ENCODE measurements around the gene NCKAP5. TPM values are rescaled to one million over a fixed set of nuclear protein-coding genes. Genes with fewer than 3 reads are reported as not detected.

Gene NCKAP5
- total RNA-seq, 4 donors from 2014 or later: 0.03 to 0.55 (median 0.33) TPM

DNA sequence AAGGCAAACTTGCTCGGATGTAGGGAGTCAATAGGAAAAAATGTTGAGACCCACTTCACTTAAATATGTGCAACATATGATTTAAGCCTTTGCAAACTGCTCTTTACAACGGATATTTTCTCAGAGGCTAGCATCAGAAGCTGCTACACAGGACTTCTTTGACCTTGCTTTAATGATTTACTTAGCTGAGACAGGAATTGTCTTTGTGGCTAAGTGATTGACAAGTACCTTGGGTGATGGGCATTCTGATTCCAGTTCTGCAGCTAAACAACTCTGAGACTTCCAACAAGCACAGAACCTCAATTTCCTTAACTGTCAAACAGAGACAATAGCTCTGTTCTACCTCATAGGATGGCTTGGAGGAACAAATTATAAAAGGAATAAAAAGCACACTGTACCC is 150.2 kb downstream of the NCKAP5 start:
- intact Hi-C loops (cut with DNase I; ENCODE audit: low total_unique reads): no loop called here
- no peak for DNase-seq

DNA sequence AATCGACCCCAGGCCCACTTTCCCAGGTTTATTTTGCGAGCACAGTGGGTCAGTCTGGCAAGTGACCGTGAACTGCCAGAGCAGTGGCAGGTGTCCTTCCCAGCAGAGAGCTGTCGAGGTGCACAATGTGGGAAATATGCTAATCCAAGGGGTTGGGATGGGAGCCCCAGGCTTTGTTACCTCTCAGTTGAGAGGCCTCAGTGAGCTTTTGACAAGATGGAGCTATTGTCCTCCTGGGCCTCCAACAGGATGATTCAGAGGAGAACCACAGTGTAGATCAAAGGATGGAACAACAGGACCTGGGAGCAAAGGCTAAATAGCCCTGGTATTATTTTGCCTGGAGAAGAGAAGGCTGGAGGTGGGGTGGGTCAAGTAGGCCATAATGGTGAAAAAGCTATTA is 150.8 kb downstream of the NCKAP5 start:
- ATAC-seq (no peak), DNase-seq (no peak)
- no peaks in the 10 kb centered on the region for H3K4me1 ChIP-seq
- no peak for TF ChIP-seq POLR2A (IDR thresholded peaks at IDR 0.05)
- TF ChIP-seq, protein P1, sequence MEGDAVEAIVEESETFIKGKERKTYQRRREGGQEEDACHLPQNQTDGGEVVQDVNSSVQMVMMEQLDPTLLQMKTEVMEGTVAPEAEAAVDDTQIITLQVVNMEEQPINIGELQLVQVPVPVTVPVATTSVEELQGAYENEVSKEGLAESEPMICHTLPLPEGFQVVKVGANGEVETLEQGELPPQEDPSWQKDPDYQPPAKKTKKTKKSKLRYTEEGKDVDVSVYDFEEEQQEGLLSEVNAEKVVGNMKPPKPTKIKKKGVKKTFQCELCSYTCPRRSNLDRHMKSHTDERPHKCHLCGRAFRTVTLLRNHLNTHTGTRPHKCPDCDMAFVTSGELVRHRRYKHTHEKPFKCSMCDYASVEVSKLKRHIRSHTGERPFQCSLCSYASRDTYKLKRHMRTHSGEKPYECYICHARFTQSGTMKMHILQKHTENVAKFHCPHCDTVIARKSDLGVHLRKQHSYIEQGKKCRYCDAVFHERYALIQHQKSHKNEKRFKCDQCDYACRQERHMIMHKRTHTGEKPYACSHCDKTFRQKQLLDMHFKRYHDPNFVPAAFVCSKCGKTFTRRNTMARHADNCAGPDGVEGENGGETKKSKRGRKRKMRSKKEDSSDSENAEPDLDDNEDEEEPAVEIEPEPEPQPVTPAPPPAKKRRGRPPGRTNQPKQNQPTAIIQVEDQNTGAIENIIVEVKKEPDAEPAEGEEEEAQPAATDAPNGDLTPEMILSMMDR (IDR thresholded peaks at IDR 0.05 in 4 of 5, conservative IDR thresholded peaks at IDR 0.05 in 1 of 5): no peak
- H3K36me3 ChIP-seq: no peaks in the 10 kb centered on the region
- no peaks in the 10 kb centered on the region for H3K9me3 ChIP-seq
- H3K27ac ChIP-seq: no peak overlapping the region
- H3K4me3 ChIP-seq: no peak overlapping the region
- no peaks in the 10 kb centered on the region for H3K27me3 ChIP-seq
- in situ Hi-C loops (cut with MboI; ENCODE audit: low sequenced_read_pairs in 4 of 4): no loop called here
- intact Hi-C loops (cut with DNase I; ENCODE audit: low total_unique reads): no loop called here

More for the DNA sequence above, 150.2 kb downstream of the NCKAP5 start:
- TF ChIP-seq, protein P1 (IDR thresholded peaks at IDR 0.05 in 4 of 5, conservative IDR thresholded peaks at IDR 0.05 in 1 of 5): no peak
- no peak for TF ChIP-seq POLR2A (IDR thresholded peaks at IDR 0.05)
- Histone ChIP-seq H3K36me3 (no peaks in the 10 kb centered on the region), H3K4me3 (no peak overlapping the region), H3K27me3 (no peaks in the 10 kb centered on the region), H3K9me3 (no peaks in the 10 kb centered on the region), H3K4me1 (no peaks in the 10 kb centered on the region), H3K27ac (no peak overlapping the region)
- in situ Hi-C loops (cut with MboI; ENCODE audit: low sequenced_read_pairs in 4 of 4): no loop called here
- ATAC-seq: no peak

DNA sequence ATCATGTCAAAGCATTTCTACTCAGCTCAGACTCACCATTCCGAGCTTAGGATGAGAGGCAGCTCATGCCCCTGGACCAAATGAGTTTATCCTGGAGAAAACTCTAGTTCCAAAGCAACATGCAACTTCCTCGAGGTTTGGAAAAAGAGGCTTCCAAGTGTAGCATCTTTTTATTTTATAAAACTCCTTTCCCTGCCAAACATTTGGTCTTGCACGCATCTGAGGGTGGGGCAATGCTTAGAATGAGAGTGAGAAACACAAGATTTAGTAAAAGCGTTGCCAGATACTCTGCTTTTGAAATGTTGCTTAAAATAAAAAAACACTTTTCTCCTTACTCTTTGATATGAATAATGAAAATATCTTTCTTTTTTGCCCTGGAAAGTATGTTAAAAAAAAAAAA is 151.5 kb downstream of the NCKAP5 start:
- no peak overlapping the region for H3K4me3 ChIP-seq
- in situ Hi-C loops (cut with MboI; ENCODE audit: low sequenced_read_pairs in 4 of 4): no loop called here
- no peaks in the 10 kb centered on the region for H3K9me3 ChIP-seq
- DNase-seq (no peak), ATAC-seq (no peak)
- intact Hi-C loops (cut with DNase I; ENCODE audit: low total_unique reads): no loop called here
- H3K36me3 ChIP-seq: no peaks in the 10 kb centered on the region
- TF ChIP-seq POLR2A (IDR thresholded peaks at IDR 0.05): no peak
- TF ChIP-seq, protein P1 (IDR thresholded peaks at IDR 0.05 in 4 of 5, conservative IDR thresholded peaks at IDR 0.05 in 1 of 5): no peak
- no peak overlapping the region for H3K27ac ChIP-seq
- no peaks in the 10 kb centered on the region for H3K4me1 ChIP-seq
- H3K27me3 ChIP-seq: no peaks in the 10 kb centered on the region

DNA sequence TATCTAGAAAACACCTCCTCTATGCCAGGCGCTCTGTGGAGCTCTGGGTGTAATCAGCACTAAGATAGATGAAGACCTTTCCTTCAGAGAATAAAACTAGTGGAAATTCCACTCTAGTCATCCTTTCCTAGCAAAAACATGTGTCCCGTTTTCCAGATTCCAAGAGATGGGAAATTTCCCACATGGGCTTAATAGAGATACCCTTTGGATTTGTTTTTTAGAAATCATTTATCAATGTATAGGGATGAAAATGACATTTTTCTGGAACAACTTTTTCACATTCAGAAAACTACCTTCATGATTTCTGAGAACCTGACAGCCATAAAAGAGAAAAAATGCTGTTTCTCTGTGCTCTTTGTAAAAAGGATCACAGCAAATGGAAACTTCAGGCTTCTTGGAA is 152.1 kb downstream of the NCKAP5 start:
- Histone ChIP-seq H3K4me3 (no peak overlapping the region), H3K9me3 (no peaks in the 10 kb centered on the region), H3K36me3 (no peaks in the 10 kb centered on the region), H3K4me1 (no peaks in the 10 kb centered on the region), H3K27me3 (no peaks in the 10 kb centered on the region), H3K27ac (no peak overlapping the region)
- DNase-seq (no peak), ATAC-seq (no peak)
- in situ Hi-C loops (cut with MboI; ENCODE audit: low sequenced_read_pairs in 4 of 4) (no loop called here), intact Hi-C loops (cut with DNase I; ENCODE audit: low total_unique reads) (no loop called here)
- TF ChIP-seq, protein P1 (IDR thresholded peaks at IDR 0.05 in 4 of 5, conservative IDR thresholded peaks at IDR 0.05 in 1 of 5): no peak
- TF ChIP-seq POLR2A (IDR thresholded peaks at IDR 0.05): no peak

DNA sequence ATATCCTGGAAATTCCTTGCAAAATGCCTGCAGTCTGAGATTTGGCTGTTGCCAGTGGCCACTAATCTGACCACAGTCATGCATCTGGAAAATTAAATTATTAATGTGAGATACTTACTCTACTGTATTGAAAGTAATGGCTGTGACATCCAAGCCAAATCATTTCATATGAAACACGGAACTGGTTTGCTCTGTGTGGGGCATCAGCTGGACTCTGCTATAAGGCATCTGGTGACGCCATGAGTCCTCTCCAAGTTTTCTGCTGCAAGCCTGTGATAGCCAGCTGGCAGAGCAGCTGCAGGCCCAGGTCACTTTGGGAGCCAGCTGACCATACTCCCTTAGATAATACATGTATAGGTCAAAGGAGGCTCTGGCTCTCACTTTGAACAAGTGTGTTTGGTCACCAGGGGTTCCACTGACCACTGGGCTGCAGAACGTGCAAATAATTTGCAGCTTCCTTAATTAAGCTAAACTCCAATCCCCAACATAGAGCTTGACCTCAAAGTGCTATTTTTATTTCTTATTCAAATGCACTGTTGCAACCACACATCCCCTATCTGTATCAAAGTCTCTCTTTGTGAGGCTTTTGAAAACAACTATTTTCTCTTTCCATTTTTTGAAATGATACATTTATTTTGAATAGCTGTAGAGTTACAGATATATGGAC is 152.9 kb downstream of the NCKAP5 start:
- ATAC-seq: no peak
- in situ Hi-C loops (cut with MboI; ENCODE audit: low sequenced_read_pairs in 4 of 4): no loop called here
- intact Hi-C loops (cut with DNase I; ENCODE audit: low total_unique reads): no loop called here

More for the DNA sequence above, 152.9 kb downstream of the NCKAP5 start:
- Histone ChIP-seq H3K4me1 (no peaks in the 10 kb centered on the region), H3K4me3 (no peak overlapping the region), H3K36me3 (no peaks in the 10 kb centered on the region), H3K27me3 (no peaks in the 10 kb centered on the region), H3K9me3 (no peaks in the 10 kb centered on the region), H3K27ac (no peak overlapping the region)
- no peak for DNase-seq
- TF ChIP-seq, protein P1 (IDR thresholded peaks at IDR 0.05 in 4 of 5, conservative IDR thresholded peaks at IDR 0.05 in 1 of 5): no peak
- no peak for TF ChIP-seq POLR2A (IDR thresholded peaks at IDR 0.05)
